Measurements from ENCODE around the gene PCDHA4.

GRCh38 chr5:140855772-140856674 lies 49.2 kb downstream of the PCDHA4 start, which contains the start of gene PCDHA10:
- TF ChIP-seq GABPA (IDR thresholded peaks at IDR 0.05; ENCODE audit: low read depth, low read length) (no peak), GABPA (CRISPR knock-in tag; IDR thresholded peaks at IDR 0.05; ENCODE audit: low read depth) (no peak), CTCF (CRISPR knock-in tag; IDR thresholded peaks at IDR 0.05) (peak; percentile 55)

All from HepG2 (cell line).